OCI-LY3 (cell line): ENCODE measurements around the gene CHST8.

Experiments used
- H2AFZ ChIP-seq: fragments of 200-600, 300-600 bp; shearing (Covaris generic); 2 replicates; pipeline ENCODE4 v1.6.0; 2014; ENCODE audit warnings: antibody characterized with exemption, low read depth, low read length
- H3K27ac ChIP-seq: fragments of 200-600, 300-600 bp; sonication (generic); 2 replicates; pipeline ENCODE4 v1.5.1; 2014; ENCODE audit warnings: mild to moderate bottlenecking, low read length, moderate library complexity, mixed read lengths
- H3K27me3 ChIP-seq: fragments of 200-600, 300-600 bp; sonication (generic); 2 replicates; pipeline ENCODE4 v1.6.1; 2014; ENCODE audit warnings: low read depth, low read length, mixed read lengths
- H3K36me3 ChIP-seq: fragments of 200-600, 300-600 bp; sonication (generic); replicated peaks from 2 replicates; pipeline ENCODE3; 2014; ENCODE audit warnings: low read depth, low read length, mixed read lengths
- H3K4me1 ChIP-seq: fragments of 300-600, 200-600 bp; sonication (generic); 2 replicates; pipeline ENCODE4 v1.6.1; 2014; ENCODE audit warnings: low read length, mixed read lengths
- H3K4me2 ChIP-seq: fragments of 200-600, 300-600 bp; sonication (generic); 2 replicates; pipeline ENCODE4 v1.6.1; 2014; ENCODE audit warnings: low read length, mixed read lengths
- H3K4me3 ChIP-seq: fragments of 300-600, 200-600 bp; sonication (generic); 2 replicates; pipeline ENCODE4 v1.5.1; 2014; ENCODE audit warnings: antibody characterized with exemption, mild to moderate bottlenecking, low read length, moderate library complexity
- H3K79me2 ChIP-seq: fragments of 300-600, 200-600 bp; shearing (Covaris generic); 2 replicates; pipeline ENCODE4 v1.6.1; 2014; ENCODE audit warnings: mild to moderate bottlenecking, low read length, mixed read lengths
- H3K9ac ChIP-seq: fragments of 300-600, 200-600 bp; shearing (Covaris generic); 2 replicates; pipeline ENCODE4 v1.6.0; 2014; ENCODE audit warnings: mild to moderate bottlenecking, low read length, moderate library complexity
- H3K9me3 ChIP-seq: fragments of 200-600, 300-600 bp; shearing (Covaris generic); 2 replicates; pipeline ENCODE4 v1.6.1; 2014; ENCODE audit warnings: low read length, mixed read lengths; ENCODE audit not compliant: insufficient read depth
- H4K20me1 ChIP-seq: fragments of 200-600, 300-600 bp; sonication (generic); 2 replicates; pipeline ENCODE4 v1.6.1; 2016; ENCODE audit warnings: low read length, mixed read lengths; ENCODE audit not compliant: insufficient read depth
- CTCF ChIP-seq: fragments of 200-600, 300-600 bp; sonication (generic); IDR thresholded peaks from 2 replicates; pipeline ENCODE4 v1.5.1; 2014; ENCODE audit warnings: antibody characterized with exemption, low read length, low read depth
- EZH2phosphoT487 ChIP-seq: fragments of 200-600 bp; shearing (Covaris generic); IDR thresholded peaks from 2 replicates; pipeline ENCODE4 v1.6.1; 2018; ENCODE audit warnings: antibody characterized with exemption, mixed run types, low read depth

The CHST8 gene

GRCh38 chr19:33736158-33736557, 114.4 kb downstream of the CHST8 start:
- no peaks in the 10 kb centered on the region for H3K4me1 ChIP-seq
- peaks cover 34% of the 10 kb centered on the region for H3K27me3 ChIP-seq
- no peak overlapping the region for H3K4me2 ChIP-seq
- H3K4me3 ChIP-seq, result no peak overlapping the region
- TF ChIP-seq CTCF (no peak), EZH2phosphoT487 (no peak)
- no peaks in the 10 kb centered on the region for H3K9me3 ChIP-seq
- H3K9ac ChIP-seq, result no peak overlapping the region
- no peak overlapping the region for H3K27ac ChIP-seq
- H3K79me2 ChIP-seq, result no peaks in the 10 kb centered on the region
- no peaks in the 10 kb centered on the region for H3K36me3 ChIP-seq
- H2AFZ ChIP-seq, result no peak overlapping the region
- peaks cover 16% of the 10 kb centered on the region for H4K20me1 ChIP-seq

- H3K4me1 ChIP-seq, result no peaks in the 10 kb centered on the region
- peaks cover 34% of the 10 kb centered on the region for H3K27me3 ChIP-seq
- H3K4me2 ChIP-seq, result no peak overlapping the region
- TF ChIP-seq EZH2phosphoT487 (no peak), CTCF (no peak)
- peaks cover 18% of the 10 kb centered on the region for H4K20me1 ChIP-seq
- no peaks in the 10 kb centered on the region for H3K36me3 ChIP-seq
- H3K27ac ChIP-seq, result no peak overlapping the region
- no peaks in the 10 kb centered on the region for H3K79me2 ChIP-seq
- no peaks in the 10 kb centered on the region for H3K9me3 ChIP-seq
- no peak overlapping the region for H3K4me3 ChIP-seq
- no peak overlapping the region for H2AFZ ChIP-seq
- no peak overlapping the region for H3K9ac ChIP-seq
Observed at GRCh38 chr19:33736787-33737186, 115.0 kb downstream of the CHST8 start.

GRCh38 chr19:33737681-33738371, 116.1 kb downstream of the CHST8 start:
- no peaks in the 10 kb centered on the region for H3K9me3 ChIP-seq
- H3K27ac ChIP-seq, result no peak overlapping the region
- H3K27me3 ChIP-seq, result peaks cover 34% of the 10 kb centered on the region
- H3K4me1 ChIP-seq, result no peaks in the 10 kb centered on the region
- no peak overlapping the region for H2AFZ ChIP-seq
- H3K9ac ChIP-seq, result no peak overlapping the region
- H3K4me2 ChIP-seq, result no peak overlapping the region
- H3K79me2 ChIP-seq, result no peaks in the 10 kb centered on the region
- no peaks in the 10 kb centered on the region for H3K36me3 ChIP-seq
- peaks cover 18% of the 10 kb centered on the region for H4K20me1 ChIP-seq
- no peak overlapping the region for H3K4me3 ChIP-seq
- TF ChIP-seq CTCF, result no peak
- TF ChIP-seq EZH2phosphoT487, result no peak

- H3K9me3 ChIP-seq, result no peaks in the 10 kb centered on the region
- peaks cover 18% of the 10 kb centered on the region for H4K20me1 ChIP-seq
- no peak overlapping the region for H3K4me3 ChIP-seq
- no peak overlapping the region for H2AFZ ChIP-seq
- H3K36me3 ChIP-seq, result no peaks in the 10 kb centered on the region
- H3K27ac ChIP-seq, result no peak overlapping the region
- H3K9ac ChIP-seq, result no peak overlapping the region
- H3K27me3 ChIP-seq, result peaks cover 29% of the 10 kb centered on the region
- no peak overlapping the region for H3K4me2 ChIP-seq
- no peaks in the 10 kb centered on the region for H3K79me2 ChIP-seq
- H3K4me1 ChIP-seq, result no peaks in the 10 kb centered on the region
- TF ChIP-seq EZH2phosphoT487 (no peak), CTCF (no peak)
Observed at GRCh38 chr19:33740811-33741396, 119.2 kb downstream of the CHST8 start.
